GM19099 (cell line): ENCODE measurements around the gene ZRANB3.

Experiments
- POLR2A ChIP-seq: IDR thresholded peaks from 3 replicates; pipeline ENCODE4 v1.6.1; 2011; ENCODE audit warnings: low read depth; ENCODE audit not compliant: insufficient read length; ENCODE audit errors: extremely low read depth

The ZRANB3 gene

GRCh38 chr2:135279209-135279608, 251.8 kb downstream of the ZRANB3 start:
- TF ChIP-seq POLR2A, result no peak

GRCh38 chr2:135276525-135276924, 254.5 kb downstream of the ZRANB3 start:
- TF ChIP-seq POLR2A, result no peak

- no peak for TF ChIP-seq POLR2A
These were observed 260.0 kb downstream of the ZRANB3 start for GRCh38 chr2:135271006-135271405.

- no peak for TF ChIP-seq POLR2A
These were observed 265.0 kb downstream of the ZRANB3 start for GRCh38 chr2:135265960-135266490.

GRCh38 chr2:135259123-135259522, 271.9 kb downstream of the ZRANB3 start:
- TF ChIP-seq POLR2A, result no peak

- no peak for TF ChIP-seq POLR2A
These were observed 272.8 kb downstream of the ZRANB3 start for GRCh38 chr2:135258193-135258592.

- no peak for TF ChIP-seq POLR2A
These were observed 273.5 kb downstream of the ZRANB3 start for GRCh38 chr2:135257383-135258090.

GRCh38 chr2:135256531-135257260, 274.3 kb downstream of the ZRANB3 start:
- TF ChIP-seq POLR2A, result no peak

GRCh38 chr2:135255208-135255607, 275.8 kb downstream of the ZRANB3 start:
- no peak for TF ChIP-seq POLR2A

- no peak for TF ChIP-seq POLR2A
These were observed 278.1 kb downstream of the ZRANB3 start for GRCh38 chr2:135252805-135253458.

GRCh38 chr2:135248611-135249010, 282.4 kb downstream of the ZRANB3 start:
- TF ChIP-seq POLR2A, result no peak

- no peak for TF ChIP-seq POLR2A
These were observed 284.2 kb downstream of the ZRANB3 start for GRCh38 chr2:135246711-135247270.

- TF ChIP-seq POLR2A, result no peak
These were observed 285.9 kb downstream of the ZRANB3 start for GRCh38 chr2:135245071-135245470.

GRCh38 chr2:135238651-135239050, 292.4 kb downstream of the ZRANB3 start:
- TF ChIP-seq POLR2A, result no peak

- TF ChIP-seq POLR2A, result no peak
These were observed 300.9 kb downstream of the ZRANB3 start for GRCh38 chr2:135230150-135230549.

- no peak for TF ChIP-seq POLR2A
These were observed 303.6 kb downstream of the ZRANB3 start for GRCh38 chr2:135227386-135227785.

- no peak for TF ChIP-seq POLR2A
These were observed 304.1 kb downstream of the ZRANB3 start for GRCh38 chr2:135226961-135227360.
